ENCODE results near the gene CAPG.
"Not testable (repeated sequence)": the region's sequence is repeated elsewhere in the genome, so short reads cannot be mapped to it uniquely, and the experiment has no call there.

CAPG gene

DNA sequence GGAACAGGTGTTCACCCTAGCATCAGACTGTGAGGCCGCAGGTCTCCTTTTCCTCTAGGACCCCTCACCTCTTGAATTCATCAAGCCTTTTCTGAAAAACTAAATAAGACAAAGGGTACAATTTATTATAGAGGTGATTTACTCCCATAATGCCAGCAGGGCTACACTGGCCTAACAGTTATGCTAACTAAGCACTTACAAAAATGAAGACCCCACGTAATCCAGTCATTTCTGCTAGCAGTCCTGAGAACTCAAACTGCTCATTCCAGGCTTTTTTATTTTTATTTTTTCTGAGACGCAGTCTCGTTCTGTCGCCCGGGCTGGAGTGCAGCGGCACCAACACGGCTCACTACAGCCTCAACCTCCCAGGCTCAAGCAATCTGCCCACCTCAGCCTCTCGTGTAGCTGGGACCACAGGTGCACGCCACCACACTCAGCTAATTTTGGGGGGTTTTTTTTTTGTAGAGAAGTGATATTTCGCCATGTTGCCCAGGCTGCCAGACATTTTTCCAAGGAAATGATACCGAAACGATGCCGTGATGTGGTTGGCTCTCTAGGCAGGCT lies 14.2 kb downstream of the CAPG start:
- no peak for FAIRE-seq

DNA sequence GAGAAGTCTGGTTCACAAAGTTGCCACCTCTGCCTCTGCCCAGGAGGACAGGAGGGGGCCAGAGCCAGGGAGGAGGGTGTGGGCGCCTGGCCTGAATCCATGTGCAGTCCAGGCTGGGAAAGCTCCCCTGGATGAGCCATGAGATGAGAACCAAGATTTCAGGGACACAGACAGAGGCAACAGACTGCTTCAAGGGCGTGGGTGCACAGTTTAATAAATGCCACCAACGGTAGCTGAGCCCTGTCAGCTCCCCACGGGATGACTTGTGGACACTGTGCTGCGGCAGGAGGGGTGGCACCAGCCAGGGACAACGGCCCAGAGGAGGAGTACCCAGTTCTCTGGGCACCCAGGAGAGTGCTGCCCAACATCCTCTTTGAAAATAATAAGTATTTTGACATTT lies 15.2 kb downstream of the CAPG start:
- no peak for FAIRE-seq

DNA sequence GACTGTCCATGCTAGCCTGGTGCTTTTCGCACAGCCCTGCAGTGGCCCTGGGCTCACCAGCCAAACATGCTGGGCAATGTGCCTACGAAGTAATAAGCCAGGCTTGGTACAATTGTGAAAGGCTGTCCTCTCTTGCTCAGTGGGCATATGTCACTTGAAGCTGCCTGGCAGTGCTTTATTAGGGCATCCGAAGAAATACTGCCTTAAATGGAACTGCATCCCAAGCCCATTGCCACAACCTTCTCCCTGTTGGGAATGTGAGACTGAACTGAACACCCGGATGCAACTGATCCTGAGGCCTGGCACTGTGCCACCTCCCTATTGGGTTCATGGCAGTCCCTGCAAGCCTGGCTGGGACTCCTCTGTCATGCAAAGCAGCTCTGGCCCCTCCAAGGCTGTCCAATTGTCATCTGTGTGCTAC lies 15.9 kb downstream of the CAPG start:
- no peak for FAIRE-seq

DNA sequence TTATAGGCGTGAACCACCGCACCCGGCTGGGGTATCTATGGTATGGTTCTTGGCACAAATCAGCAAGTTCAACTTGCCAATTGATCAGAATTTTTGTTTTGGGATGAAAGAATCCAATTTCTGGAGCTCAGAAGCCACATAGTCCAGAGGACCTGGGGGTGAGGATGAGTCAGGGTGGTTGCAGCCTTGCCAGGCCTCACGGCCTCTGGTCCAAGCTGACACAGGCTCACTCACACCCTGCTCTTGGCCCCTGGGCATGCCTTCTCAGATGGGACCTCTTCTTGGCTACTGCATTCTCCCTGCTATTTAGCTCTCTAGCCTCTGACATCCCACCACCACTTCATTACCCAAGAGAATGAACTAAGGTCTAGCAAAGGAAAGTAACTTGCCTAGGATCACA lies 16.3 kb downstream of the CAPG start:
- no peak for FAIRE-seq

DNA sequence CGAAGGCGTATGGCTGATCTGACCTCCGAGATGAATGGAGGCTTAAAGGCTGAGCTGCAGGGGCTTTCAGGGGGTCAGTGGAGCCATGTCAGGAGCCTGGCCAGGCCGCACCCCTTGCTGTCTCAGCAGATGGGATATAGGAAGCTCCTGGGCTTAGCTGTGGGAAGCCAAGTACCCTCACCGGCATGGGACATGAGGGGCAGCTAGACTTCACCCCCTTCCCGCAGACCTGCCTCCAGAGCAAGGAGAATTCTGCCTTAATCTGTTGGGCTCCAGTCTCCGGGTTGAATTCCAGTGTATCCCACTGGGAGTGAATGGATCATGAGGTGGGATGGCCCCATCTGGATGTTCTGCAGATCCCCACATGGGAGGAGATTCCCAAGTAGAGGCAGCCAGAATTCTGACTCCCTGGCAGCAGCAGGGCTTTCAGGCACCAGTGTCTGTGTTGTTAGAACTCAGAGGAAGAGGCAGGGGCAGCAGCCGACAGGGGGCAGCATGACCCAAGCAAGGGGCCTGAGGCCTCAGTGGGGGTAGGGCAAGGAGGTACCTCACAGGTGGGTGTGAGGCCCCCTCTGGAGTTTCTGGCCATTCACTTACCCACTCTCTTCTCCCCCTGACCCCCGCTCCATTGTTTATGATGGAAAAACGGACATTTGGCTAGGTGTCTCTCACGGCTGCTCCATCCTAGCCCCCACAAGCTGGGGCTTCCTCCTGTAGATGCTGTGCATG lies 19.1 kb downstream of the CAPG start:
- no peak for FAIRE-seq

DNA sequence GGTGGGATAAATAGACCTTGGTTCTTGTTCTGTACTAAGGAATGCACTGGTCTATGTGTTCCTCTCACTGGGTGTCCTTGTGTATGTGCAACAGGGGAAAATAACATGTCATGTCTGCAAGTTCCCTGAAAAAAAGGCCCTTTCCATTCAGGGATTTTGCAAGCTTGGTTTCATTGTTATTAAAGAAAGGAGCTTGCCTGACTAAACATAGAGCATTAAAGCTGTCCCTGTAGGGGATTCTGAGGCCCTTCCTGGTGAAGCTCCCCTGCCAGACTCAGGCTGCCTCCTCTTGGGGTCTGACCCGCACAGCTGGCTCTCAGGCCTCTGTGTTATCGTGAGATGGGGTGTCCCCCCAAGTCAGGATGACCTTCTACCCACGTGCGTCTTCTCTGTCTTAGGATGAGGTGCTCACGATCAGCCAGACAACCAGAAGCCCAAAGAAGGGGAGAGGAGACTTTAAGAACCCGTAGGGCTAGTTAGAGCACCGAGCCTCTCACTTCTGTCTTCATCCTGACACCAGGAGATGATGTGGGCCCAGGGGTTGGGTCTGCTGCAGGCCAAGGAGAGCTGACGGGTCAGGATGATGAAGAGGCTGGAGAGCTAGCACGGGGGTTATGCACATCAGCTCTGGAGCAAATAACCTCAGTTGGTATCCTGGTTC lies 21.2 kb downstream of the CAPG start:
- FAIRE-seq, result no peak

DNA sequence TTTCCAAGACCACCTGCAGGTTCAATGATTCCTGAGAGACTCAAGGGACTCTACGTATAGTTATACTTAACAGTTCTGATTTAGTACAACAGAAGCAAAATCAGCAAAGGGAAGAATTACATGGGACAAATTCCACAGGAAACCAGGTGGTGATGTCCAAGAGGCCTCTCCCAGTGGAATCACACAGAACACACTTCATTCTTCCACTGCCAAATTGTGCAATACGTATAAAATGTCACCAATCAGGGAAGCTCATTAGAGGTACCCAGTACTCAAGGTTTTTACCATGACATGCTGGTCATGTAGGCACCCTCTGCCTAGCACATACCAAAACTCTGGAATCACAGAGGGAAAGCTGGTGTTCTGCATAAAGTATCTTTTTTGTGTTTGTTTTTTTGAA lies 22.4 kb downstream of the CAPG start:
- FAIRE-seq, result no peak

DNA sequence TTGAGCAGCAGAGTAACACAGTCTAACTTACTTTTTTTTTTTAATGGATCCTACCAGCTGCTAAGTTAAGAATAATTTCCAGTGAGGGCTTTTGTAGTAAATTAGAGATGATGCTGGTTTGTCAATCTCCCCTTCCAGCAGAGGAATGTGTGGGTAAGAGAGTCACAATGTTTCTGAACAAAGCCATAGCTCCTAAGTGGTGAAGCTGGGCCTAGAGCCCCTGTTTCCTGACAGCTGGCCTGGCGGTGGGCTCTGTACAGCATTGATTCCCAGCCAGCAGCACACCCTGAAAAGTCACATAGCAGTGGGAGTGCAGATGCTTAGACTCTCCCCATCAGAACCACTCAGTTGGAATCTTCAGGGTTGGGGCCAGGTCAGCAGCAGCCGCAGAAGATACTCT lies 24.4 kb downstream of the CAPG start:
- no peak for FAIRE-seq

DNA sequence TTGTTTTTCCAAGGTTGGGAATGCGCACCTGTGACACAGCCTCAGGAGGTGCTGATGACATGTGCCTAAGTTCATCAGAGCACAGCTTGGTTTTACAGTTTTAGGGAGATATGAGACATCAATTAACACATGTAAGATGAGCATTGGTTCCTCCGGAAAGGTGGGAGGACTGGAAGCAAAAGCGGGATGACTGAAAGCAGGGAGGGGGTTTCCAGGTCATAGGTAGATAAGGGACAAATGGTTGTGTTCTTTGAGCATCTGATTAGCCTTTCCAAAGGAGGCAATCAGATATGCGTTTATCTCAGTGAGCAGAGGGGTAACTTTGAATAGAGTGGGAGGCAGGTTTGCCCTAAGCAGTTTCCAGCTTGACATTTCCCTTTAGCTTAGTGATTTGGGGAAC lies 26.3 kb downstream of the CAPG start:
- FAIRE-seq, result no peak

DNA sequence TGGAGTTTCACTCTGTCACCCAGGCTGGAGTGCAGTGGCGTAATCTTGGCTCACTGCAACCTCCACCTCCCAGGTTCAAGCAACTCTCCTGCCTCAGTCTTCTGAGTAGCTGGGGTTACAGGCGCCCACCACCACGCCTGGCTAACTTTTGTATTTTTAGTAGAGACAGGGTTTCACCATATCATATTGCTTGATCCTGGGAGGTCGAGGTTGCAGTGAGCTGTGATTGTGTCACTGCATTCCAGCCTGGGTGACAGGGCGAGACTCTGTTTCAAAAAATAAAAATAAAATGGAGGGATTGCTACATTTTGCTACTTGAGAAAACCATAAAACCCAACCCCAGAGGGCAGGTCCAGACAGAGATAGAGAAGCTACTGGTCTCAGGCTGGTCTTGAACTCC lies 27.0 kb downstream of the CAPG start:
- FAIRE-seq, result not testable (repeated sequence)

DNA sequence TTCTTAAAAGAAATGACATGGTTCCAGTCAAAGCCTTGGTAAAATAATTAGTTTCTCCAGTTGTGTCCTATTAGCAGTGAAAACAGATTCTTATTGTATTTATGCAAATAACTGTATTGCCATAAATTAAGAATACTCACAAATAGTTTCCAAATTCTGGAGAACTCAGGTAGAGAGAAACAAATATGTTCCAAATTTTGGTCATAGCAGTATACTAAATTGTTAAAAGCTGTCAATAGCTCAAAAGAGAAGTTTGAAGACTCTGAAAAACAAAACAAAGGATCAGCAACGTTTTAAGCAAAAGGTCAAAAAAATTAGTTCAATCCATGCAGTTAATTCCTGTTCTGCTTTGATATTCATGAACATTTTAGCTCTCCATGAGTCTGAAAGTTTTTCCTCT lies 30.1 kb downstream of the CAPG start:
- FAIRE-seq, result no peak

DNA sequence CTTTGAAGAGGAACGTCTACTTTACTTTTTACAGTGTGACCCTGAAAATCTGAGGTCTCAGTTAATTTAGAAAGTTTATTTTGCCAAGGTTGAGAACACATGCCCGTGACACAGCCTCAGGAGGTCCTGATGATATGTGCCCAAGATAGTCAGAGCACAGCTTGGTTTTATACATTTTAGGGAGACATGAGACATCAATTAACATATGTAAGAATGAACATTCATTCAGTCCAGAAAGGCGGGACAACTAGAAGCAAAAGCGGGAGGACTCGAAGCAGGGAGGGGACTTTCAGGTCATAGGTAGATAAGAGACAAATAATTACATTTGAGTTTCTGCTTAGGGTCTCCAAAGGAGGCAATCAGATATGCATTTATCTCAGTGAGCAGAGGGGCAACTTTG lies 31.9 kb downstream of the CAPG start:
- no peak for FAIRE-seq

DNA sequence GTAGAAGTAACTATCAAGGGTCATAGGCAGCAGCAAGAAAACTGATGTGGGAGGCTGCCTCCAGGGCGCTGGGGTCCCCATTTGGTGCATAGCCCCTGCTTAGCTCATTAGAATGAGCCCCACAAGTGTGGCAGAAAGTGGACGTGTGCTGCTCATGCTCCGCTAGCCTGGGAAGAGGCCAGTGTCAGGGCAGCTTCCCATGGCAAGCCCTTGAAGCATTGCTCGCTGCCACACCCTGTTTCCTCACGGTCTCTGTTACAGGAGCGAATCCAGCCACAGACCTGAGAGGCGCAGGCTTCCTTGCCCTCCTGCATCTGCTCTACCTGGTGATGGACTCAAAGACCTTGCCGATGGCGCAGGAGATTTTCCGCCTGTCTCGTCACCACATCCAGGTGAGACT lies 33.1 kb downstream of the CAPG start:
- no peak for FAIRE-seq

DNA sequence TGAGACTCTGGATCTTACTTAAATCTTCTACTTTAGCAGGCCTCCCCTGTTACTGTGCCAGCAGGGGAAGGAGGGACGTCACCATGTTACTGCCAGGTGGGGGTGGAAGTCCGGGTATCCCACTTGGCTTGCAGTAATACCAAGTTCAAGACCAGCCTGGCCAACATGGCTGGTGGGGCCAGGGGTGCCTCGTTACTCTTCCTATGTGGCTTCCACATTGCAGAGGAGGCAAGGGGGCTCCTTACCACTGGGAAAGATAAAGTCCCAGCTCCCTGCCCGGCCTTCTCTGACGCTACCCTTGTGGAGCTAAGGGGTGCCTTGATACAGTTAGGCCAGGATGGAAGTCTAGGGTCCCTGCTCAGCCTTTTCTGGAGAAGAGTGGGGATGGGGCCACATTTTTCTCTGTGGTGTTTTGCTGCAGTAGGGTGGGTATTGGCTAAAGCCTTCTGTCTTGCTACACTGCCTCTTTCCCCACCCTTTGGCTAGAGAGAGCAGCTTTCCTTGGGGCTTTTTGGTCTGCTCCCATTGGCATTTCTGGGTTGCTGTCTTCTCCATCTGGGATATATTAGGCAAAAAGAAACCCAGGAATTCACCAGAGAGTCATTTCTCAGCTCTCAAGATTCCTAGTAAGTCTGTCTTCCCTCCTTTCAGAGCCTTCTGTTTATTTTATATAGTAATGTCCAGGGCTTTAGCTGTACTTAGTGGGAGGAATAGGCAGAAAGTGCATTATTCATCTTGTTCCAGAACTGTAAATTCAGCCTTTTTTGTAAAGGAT lies 33.7 kb downstream of the CAPG start:
- FAIRE-seq, result no peak

DNA sequence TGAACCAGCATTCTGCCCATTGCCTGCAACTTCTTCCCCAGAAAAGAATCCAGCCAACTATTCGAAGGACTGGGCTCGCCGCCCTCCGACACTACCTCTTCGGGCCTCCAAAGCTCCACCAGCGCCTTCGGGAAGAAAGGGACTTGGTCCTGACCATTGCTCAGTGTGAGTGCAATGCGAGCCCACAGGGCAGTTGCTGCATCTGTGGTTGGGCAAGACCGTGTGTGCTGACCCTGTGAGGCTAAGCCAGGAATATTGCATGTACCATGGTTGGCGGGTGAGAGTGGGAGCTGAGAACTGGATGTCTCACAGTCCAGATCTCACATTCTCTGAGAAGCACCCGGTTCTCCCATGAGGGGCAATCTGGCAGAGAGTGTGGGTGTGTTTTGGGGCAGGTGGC lies 39.1 kb downstream of the CAPG start:
- FAIRE-seq, result no peak

DNA sequence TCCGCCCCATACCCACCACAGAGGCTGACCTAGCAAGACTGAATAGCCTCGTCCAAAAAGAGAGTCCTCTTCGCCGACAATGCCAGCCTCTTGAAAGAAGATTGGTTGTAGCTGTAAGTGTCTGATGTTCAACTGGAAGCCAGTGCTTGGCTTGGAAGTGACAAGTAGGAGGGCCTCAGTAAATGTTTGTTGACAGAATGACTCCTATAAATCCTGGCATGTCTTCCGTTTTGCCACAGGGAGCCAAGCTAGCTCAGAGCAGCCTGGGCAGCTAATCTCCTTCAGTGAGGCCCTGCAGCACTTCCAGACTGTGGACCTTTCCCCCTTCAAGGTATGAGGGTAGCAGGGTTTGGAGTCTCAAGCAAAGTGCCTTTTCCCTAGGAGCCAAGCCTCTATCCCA lies 40.7 kb downstream of the CAPG start:
- no peak for FAIRE-seq

DNA sequence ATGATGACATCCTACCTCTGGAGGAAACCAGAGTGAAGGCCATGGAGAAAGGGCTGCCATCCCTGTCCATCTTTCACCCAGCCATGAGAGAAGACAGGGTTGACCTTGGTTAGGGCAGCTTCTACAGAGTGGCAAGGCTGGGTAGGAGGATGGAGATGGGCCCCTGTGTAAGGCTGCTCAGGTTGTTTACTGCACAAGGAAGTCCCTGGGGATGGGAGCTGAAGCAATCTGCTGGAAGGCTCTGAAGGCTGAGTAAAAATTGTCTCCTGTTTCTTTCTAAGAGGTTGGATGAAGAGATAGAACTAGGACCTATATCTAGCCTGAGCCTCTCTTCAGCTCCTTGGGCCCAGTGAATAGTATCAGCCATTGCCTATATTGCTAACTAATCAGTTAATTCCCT lies 41.2 kb downstream of the CAPG start:
- FAIRE-seq, result no peak

DNA sequence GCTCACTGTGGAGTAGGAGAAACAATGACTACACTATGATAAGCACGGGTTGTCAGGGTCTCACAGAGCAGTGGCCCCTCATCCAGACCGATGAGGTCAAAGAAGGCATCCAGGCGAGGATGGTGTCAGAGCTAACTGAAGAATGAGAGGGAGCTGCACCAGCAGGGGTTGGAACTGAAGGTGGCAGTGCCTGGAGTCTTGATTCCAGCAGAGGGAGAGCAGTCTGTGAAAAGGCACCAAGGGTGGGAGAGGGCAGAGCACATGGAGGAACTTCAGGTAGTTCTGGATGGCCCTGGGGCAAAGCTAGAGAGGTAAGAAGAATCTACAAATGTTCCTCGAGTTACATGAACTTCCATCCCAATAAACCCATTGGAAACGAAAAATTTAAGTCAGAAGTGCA lies 43.0 kb downstream of the CAPG start:
- no peak for FAIRE-seq

DNA sequence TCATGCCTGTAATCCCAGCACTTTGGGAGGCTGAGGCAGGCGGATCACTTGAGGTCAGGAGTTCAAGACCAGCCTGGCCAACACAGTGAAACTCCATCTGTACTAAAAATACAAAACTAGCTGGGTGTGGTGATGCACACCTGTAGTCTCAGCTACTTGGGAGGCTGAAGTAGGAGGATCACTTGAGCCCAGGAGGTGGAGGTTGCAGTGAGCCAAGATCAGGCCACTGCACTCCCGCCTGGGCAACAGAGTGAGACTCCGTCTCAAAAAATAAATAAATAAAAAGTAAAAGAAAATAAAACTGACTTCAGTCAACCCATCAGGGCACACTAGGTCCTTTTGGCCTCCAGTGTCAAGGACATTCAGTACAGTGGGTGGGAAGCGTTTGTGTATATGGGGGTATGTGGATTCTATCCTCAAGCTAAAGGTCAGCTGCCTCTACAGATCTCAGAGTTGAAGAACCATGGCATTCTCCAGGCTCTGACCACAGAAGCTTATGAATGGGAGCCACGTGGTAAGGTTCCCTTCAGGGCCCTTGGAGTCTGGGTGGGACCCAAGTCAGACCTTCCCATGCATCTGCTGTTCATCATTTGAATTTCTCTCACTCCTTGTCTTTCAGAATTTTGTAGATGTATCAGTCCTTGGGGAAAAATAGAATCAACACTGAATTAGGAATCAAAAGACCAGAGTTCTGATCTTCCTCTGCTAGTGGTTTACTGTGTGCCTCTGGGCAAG lies 47.3 kb downstream of the CAPG start:
- not testable (repeated sequence) for FAIRE-seq

DNA sequence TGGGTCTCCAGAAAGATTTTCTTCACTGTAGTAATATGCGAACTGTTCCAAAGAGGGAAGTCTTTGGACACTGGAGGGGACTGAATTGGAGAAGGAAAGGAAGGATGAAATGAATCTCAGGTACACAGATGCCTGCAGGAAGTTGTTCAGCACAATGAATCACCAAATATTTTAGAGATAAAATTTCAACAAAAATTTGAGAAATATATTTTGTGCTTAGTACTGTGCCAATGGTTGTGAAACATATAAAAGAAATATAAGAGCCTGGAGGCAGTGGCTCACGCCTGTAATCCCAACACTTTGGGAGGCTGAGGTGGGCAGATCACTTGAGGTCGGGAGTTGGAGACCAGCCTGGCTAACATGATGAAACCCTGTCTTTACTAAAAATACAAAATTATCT lies 52.4 kb downstream of the CAPG start:
- no peak for FAIRE-seq

DNA sequence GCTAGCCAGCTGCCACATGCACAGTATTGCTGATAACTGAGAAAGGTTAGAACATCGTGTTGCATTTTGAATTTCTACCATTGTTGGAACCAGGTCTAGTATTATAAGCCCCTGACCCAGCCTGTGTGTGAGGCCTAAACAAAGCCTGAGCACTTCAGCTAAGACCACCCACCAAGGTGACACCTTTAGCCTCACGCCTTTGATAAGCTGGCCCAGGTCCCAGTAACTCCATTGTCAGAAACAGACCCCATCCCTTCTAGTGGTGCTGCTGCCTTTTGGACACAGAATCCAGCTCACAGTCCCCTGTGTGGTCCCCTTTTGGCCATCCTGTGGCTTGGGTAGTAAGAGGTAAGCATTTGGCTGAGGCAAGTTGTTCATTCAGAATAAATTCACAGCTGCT lies 54.0 kb downstream of the CAPG start:
- no peak for FAIRE-seq

DNA sequence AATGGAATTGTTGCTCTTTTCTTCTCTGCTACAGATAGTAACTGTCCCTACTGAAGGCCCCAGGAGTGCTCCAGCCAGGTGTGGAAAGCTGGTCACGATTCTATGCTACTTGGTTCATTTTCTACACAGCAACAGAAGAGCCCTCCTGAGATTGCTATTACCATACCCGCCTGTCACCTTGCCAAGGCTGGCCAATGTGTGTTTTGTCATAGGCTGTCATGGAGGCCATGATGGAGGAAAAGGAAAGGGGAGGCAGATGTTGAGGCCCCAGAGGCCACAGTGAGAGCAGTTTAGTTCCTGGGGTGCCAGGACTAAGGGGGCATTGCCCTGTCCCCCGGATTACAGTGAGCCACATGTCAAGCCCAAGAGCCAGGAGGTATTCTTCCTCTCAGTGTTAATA lies 54.6 kb downstream of the CAPG start:
- FAIRE-seq, result no peak

DNA sequence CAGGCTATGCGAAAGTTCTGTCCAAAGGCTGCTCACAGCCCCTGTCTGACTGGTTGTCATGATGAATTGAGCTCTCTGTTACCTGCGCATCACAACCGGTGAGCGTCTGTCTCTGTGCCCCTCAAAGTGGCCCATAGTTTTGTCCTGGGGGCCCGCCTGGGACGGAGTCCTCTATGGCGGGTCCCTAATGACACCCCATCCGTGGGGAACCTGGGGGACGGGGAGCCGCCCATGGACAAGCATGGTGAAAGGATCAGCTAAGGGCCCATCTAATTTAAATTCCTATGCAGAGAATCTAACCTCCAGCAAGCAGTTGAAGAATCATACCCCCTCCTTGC lies 55.1 kb downstream of the CAPG start:
- FAIRE-seq, result no peak
